GM12872 (cell line): ENCODE data around the gene SEMA3E.

Experiments used
- CTCF ChIP-seq: IDR thresholded peaks from 3 replicates; pipeline ENCODE4 v1.5.1; 2011; ENCODE audit warnings: low read depth, mild to moderate bottlenecking, low read length, moderate library complexity; ENCODE audit not compliant: insufficient read depth

The SEMA3E gene

DNA sequence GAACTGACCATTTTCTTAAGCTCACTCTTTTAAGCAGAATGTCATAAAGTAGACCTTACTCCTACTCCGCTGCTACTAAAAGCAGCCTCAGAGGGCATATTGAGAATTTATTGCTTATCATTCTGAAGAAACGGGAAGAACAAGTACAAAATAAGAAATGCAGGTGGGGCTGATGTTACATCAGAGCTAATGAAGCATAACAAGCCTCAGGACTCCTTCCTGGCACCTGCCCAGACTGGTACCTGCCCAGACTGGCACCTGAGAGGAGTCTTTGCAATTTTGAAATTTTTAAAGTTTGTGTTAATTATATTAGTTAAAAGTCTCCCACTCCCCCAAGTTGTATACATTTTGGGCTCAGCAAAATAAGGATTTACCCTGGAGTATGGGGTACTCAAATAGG lies 162.4 kb downstream of the SEMA3E start:
- TF ChIP-seq CTCF: no peak

DNA sequence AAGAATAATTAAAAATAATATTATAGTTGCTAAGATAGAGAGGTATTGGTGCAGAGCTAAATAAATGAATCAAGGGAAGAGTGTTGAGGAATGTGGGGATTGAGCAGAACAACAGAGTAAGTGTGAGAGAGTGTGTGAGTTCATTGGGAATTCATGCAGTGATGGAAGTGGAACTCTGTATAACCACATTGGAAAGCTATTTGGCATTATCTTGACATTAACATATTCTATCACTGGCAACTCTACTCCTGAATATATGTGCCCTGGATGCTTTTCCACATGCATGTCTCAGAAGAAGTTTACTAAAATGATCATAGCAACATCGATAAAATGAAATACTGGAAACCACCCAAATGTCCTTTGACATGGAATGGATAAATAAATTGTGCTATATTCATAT lies 164.1 kb downstream of the SEMA3E start:
- TF ChIP-seq CTCF: no peak

DNA sequence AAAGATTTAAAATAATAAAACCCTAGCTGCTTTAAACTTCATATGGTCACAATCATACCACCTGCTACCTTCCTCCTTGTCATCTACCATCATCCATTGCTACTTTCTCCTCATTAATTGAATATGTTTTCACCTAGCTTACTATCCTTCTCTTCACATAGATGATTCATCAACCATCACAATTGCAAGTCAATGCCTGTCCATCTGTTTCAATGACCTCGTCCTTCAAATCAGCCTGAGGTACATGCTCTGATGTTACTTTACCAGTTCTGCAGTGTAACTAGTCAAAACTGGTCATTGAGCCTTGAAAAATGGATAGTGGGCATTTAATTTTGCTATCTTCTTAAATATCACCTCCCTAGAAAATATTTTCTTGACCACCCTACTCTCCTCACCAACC lies 164.7 kb downstream of the SEMA3E start:
- no peak for TF ChIP-seq CTCF

DNA sequence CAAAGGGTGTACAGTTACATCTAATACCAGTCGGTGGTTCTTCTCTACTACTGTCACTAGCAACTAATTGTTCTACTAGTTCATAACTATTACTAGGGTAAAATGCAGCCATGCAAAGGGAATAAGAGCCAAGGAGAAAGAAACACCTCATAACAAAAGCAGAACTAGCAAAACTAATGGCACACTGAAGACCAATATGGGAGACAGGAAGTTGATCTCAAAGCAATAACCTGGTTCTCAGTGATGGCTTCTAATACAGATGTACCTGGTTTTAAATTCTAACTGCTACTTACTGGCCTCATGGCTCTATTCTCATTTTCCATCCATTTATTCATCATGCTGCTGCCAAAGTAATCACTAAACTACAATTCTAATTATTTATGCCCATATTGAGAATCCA lies 170.3 kb downstream of the SEMA3E start:
- TF ChIP-seq CTCF: no peak

DNA sequence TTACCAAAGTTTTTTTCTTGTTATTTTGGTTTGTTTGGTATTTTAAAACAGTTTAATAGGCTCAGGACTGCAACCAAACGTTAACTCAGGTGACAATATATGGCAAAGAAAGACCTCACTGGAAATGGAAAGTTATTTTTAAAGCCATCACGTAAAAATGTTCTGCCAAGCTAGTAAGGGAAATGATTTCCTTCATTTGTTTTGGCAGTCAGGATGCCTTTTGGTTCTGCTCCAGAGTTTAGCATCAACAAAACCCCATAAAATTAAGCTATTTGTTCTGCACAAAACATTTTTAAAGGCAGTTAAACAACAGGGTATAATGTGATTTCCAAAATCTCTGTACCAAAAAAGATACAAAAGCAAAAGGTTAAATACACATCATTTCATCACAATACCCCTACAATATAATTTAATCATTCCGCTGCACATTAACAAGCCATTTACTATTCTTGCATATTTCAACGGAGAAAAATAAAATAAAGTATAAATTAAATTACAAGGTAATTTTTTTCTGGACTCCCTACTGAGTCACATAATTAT lies 172.4 kb downstream of the SEMA3E start:
- TF ChIP-seq CTCF: no peak

- TF ChIP-seq CTCF: no peak
These were observed 173.5 kb downstream of the SEMA3E start for GRCh38 chr7:83475420-83475819.

DNA sequence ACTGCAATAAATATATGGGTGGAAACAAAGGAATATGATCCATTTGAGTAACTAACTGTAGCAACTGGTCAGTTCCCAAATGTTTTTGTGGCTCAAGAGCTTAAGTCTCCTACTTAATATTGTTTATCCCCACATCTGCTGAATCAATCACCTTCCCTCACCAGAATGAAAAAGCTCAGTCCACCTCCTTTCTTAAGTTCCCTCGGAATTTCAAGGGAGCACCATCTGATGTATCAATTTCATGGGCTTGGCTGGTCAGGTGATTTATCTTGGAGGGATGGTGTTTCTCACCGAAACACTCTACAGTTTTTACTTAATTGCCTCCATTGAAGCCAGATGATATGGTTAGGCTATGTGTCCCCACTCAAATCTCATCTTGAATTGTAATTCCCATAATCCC lies 176.6 kb downstream of the SEMA3E start:
- TF ChIP-seq CTCF: no peak

DNA sequence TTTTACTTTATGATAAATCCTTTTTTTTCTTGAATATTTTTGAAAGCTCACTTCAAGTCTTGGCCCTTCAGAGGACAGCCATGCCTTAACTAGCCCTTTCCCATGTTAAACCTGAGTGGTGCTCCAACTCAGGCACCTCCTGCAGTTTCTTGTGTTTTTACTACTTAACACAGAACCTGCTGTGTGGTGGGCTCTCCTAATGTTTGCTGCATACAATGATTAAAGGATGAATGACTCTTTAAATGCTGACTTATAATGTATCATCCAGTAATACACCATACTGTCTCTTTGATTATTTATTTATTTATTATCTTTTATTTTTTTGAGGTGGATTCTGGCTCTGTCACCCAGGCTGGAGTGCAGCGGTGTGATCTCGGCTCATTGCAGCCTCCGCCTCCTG lies 179.4 kb downstream of the SEMA3E start:
- no peak for TF ChIP-seq CTCF
